ENCODE measurements around the gene HACL1. TPM values are rescaled to one million over a fixed set of nuclear protein-coding genes. Genes with fewer than 3 reads are reported as not detected.
"Not testable (repeated sequence)": the region's sequence is repeated elsewhere in the genome, so short reads cannot be mapped to it uniquely, and the experiment has no call there.

HACL1 gene
- total and polyA plus RNA-seq, 4 donors: 15.6 to 29.4 (median 20.3) TPM

GRCh38 chr3:15631426-15632211 lies 30.2 kb upstream of the HACL1 start:
- no peak for DNase-seq (ENCODE audit: low read depth in 4 of 6, low spot score in 6 of 6)
- no peak overlapping the region for H3K4me3 ChIP-seq (ENCODE audit: low read depth, low read length)
- peaks cover 36% of the 10 kb centered on the region for H3K4me1 ChIP-seq (ENCODE audit: control insufficient read depth, insufficient read depth, low read length)
- WGBS (ENCODE audit: insufficient coverage): 87% methylated on average over 11 of the region's 12 CpGs
- H3K36me3 ChIP-seq (ENCODE audit: control insufficient read depth, insufficient read depth, low read length): peaks cover 4% of the 10 kb centered on the region
- H3K27ac ChIP-seq (ENCODE audit: low read depth, low read length): peak overlapping the region; percentile 87
- H3K9me3 ChIP-seq (ENCODE audit: control insufficient read depth, insufficient read depth, low read length): no peaks in the 10 kb centered on the region
- no peaks in the 10 kb centered on the region for H3K27me3 ChIP-seq (ENCODE audit: control insufficient read depth, insufficient read depth, low read length)

- H3K9me3 ChIP-seq (ENCODE audit: control insufficient read depth, insufficient read depth, low read length): no peaks in the 10 kb centered on the region
- peak in 1 of 6 donors; percentile 50 for DNase-seq (ENCODE audit: low read depth in 4 of 6, low spot score in 6 of 6)
- peak overlapping the region; percentile 24 for H3K4me3 ChIP-seq (ENCODE audit: low read depth, low read length)
- H3K27me3 ChIP-seq (ENCODE audit: control insufficient read depth, insufficient read depth, low read length): no peaks in the 10 kb centered on the region
- H3K4me1 ChIP-seq (ENCODE audit: control insufficient read depth, insufficient read depth, low read length): peaks cover 28% of the 10 kb centered on the region
- H3K36me3 ChIP-seq (ENCODE audit: control insufficient read depth, insufficient read depth, low read length): peaks cover 4% of the 10 kb centered on the region
- WGBS (ENCODE audit: insufficient coverage): 9% methylated on average over 5 of the region's 8 CpGs
- peak overlapping the region; percentile 87 for H3K27ac ChIP-seq (ENCODE audit: low read depth, low read length)
These were observed 29.4 kb upstream of the HACL1 start for GRCh38 chr3:15630646-15631350.

GRCh38 chr3:15629860-15630597 lies 28.7 kb upstream of the HACL1 start:
- no peaks in the 10 kb centered on the region for H3K9me3 ChIP-seq (ENCODE audit: control insufficient read depth, insufficient read depth, low read length)
- H3K27ac ChIP-seq (ENCODE audit: low read depth, low read length): peak overlapping the region; percentile 87
- peaks cover 22% of the 10 kb centered on the region for H3K4me1 ChIP-seq (ENCODE audit: control insufficient read depth, insufficient read depth, low read length)
- peak overlapping the region; percentile 24 for H3K4me3 ChIP-seq (ENCODE audit: low read depth, low read length)
- H3K36me3 ChIP-seq (ENCODE audit: control insufficient read depth, insufficient read depth, low read length): peaks cover 4% of the 10 kb centered on the region
- DNase-seq (ENCODE audit: low read depth in 4 of 6, low spot score in 6 of 6): peak in 3 of 6 donors; percentile 65 to 88 (median 86)
- 42% methylated on average over 3 of the region's 10 CpGs for WGBS (ENCODE audit: insufficient coverage)
- H3K27me3 ChIP-seq (ENCODE audit: control insufficient read depth, insufficient read depth, low read length): no peaks in the 10 kb centered on the region

GRCh38 chr3:15628967-15629366 lies 27.6 kb upstream of the HACL1 start:
- peaks cover 19% of the 10 kb centered on the region for H3K4me1 ChIP-seq (ENCODE audit: control insufficient read depth, insufficient read depth, low read length)
- H3K9me3 ChIP-seq (ENCODE audit: control insufficient read depth, insufficient read depth, low read length): no peaks in the 10 kb centered on the region
- DNase-seq (ENCODE audit: low read depth in 4 of 6, low spot score in 6 of 6): no peak
- H3K27ac ChIP-seq (ENCODE audit: low read depth, low read length): no peak overlapping the region
- H3K27me3 ChIP-seq (ENCODE audit: control insufficient read depth, insufficient read depth, low read length): no peaks in the 10 kb centered on the region
- H3K36me3 ChIP-seq (ENCODE audit: control insufficient read depth, insufficient read depth, low read length): peaks cover 4% of the 10 kb centered on the region
- H3K4me3 ChIP-seq (ENCODE audit: low read depth, low read length): no peak overlapping the region

- Histone ChIP-seq H3K4me3 (ENCODE audit: low read depth, low read length) (no peak overlapping the region), H3K27me3 (ENCODE audit: control insufficient read depth, insufficient read depth, low read length) (no peaks in the 10 kb centered on the region), H3K36me3 (ENCODE audit: control insufficient read depth, insufficient read depth, low read length) (no peaks in the 10 kb centered on the region), H3K9me3 (ENCODE audit: control insufficient read depth, insufficient read depth, low read length) (peaks cover 5% of the 10 kb centered on the region), H3K4me1 (ENCODE audit: control insufficient read depth, insufficient read depth, low read length) (no peaks in the 10 kb centered on the region), H3K27ac (ENCODE audit: low read depth, low read length) (no peak overlapping the region)
- 100% methylated on average over 2 of the region's 4 CpGs for WGBS (ENCODE audit: insufficient coverage)
- no peak for DNase-seq (ENCODE audit: low read depth in 4 of 6, low spot score in 6 of 6)
These were observed 22.4 kb upstream of the HACL1 start for GRCh38 chr3:15623535-15624440.

- not testable (repeated sequence) for DNase-seq (ENCODE audit: low read depth in 4 of 6, low spot score in 6 of 6); H3K27ac ChIP-seq (ENCODE audit: low read depth, low read length); H3K4me1 ChIP-seq (ENCODE audit: control insufficient read depth, insufficient read depth, low read length); H3K4me3 ChIP-seq (ENCODE audit: low read depth, low read length); H3K9me3 ChIP-seq (ENCODE audit: control insufficient read depth, insufficient read depth, low read length); H3K36me3 ChIP-seq (ENCODE audit: control insufficient read depth, insufficient read depth, low read length); H3K27me3 ChIP-seq (ENCODE audit: control insufficient read depth, insufficient read depth, low read length)
- 93% methylated on average over 4 of the region's 8 CpGs for WGBS (ENCODE audit: insufficient coverage)
These were observed 18.5 kb upstream of the HACL1 start for GRCh38 chr3:15619659-15620464.

GRCh38 chr3:15616053-15616452 lies 14.7 kb upstream of the HACL1 start:
- Histone ChIP-seq H3K4me1 (ENCODE audit: control insufficient read depth, insufficient read depth, low read length) (no peaks in the 10 kb centered on the region), H3K9me3 (ENCODE audit: control insufficient read depth, insufficient read depth, low read length) (peaks cover 7% of the 10 kb centered on the region), H3K4me3 (ENCODE audit: low read depth, low read length) (no peak overlapping the region), H3K36me3 (ENCODE audit: control insufficient read depth, insufficient read depth, low read length) (no peaks in the 10 kb centered on the region), H3K27me3 (ENCODE audit: control insufficient read depth, insufficient read depth, low read length) (no peaks in the 10 kb centered on the region), H3K27ac (ENCODE audit: low read depth, low read length) (no peak overlapping the region)
- no CpG with 5 or more reads among the region's 6 CpGs for WGBS (ENCODE audit: insufficient coverage)
- DNase-seq (ENCODE audit: low read depth in 4 of 6, low spot score in 6 of 6): no peak

GRCh38 chr3:15614958-15615357 lies 13.6 kb upstream of the HACL1 start:
- Histone ChIP-seq H3K4me3 (ENCODE audit: low read depth, low read length) (no peak overlapping the region), H3K36me3 (ENCODE audit: control insufficient read depth, insufficient read depth, low read length) (no peaks in the 10 kb centered on the region), H3K9me3 (ENCODE audit: control insufficient read depth, insufficient read depth, low read length) (peaks cover 2% of the 10 kb centered on the region), H3K4me1 (ENCODE audit: control insufficient read depth, insufficient read depth, low read length) (no peaks in the 10 kb centered on the region), H3K27me3 (ENCODE audit: control insufficient read depth, insufficient read depth, low read length) (no peaks in the 10 kb centered on the region), H3K27ac (ENCODE audit: low read depth, low read length) (no peak overlapping the region)
- no CpG with 5 or more reads among the region's 1 CpG for WGBS (ENCODE audit: insufficient coverage)
- no peak for DNase-seq (ENCODE audit: low read depth in 4 of 6, low spot score in 6 of 6)

Measured in spinal cord (tissue), 10 donors.